GM12878 (cell line): ENCODE results near the gene PCP4L1. TPM values are rescaled to one million over a fixed set of nuclear protein-coding genes. Genes with fewer than 3 reads are reported as not detected.

Source experiments
- ATAC-seq: fragments of 200-7000 bp; cut with Tn5 transposase; 3 replicates; pipeline ENCODE4 v1.9.1; 2020; ENCODE audit warnings: mild to moderate bottlenecking, moderate library complexity
- BruUV-seq: library from RNA; stranded (reverse); fragments of 400-500 nt; replicated peaks from 2 replicates; lab custom pipeline; 2021; lab: Mats Ljungman, UMichigan
- CTCF ChIA-PET: fragments of 300-600 bp; sonication (Branson Sonifier 250); formaldehyde crosslinking; extraction: SDS; loops from one replicate; lab custom pipeline; 2021; ENCODE audit warnings: inconsistent platforms; lab: Yijun Ruan, JAX
- POLR2A ChIA-PET: fragments of 350-600 bp; formaldehyde crosslinking; extraction: SDS; loops from one replicate; lab custom pipeline; 2021; ENCODE audit warnings: inconsistent platforms; lab: Charles Lee
- RAD21 ChIA-PET: fragments of 300-600 bp; sonication (Branson Sonifier 250); formaldehyde crosslinking; loops from one replicate; lab custom pipeline; 2023; ENCODE audit warnings: antibody characterized with exemption; ENCODE audit not compliant: unreplicated experiment; lab: Charles Lee
- SMC1A ChIA-PET: fragments of 300-600 bp; sonication (Branson Sonifier 250); formaldehyde crosslinking; loops from one replicate; lab custom pipeline; 2023; ENCODE audit not compliant: unreplicated experiment, uncharacterized antibody; lab: Charles Lee
- DNase-seq: peaks from one replicate; pipeline ENCODE4 v3.0.0-alpha.2; 2011; ENCODE audit warnings: low read depth, low spot score
- FAIRE-seq: peaks from 3 replicates; lab custom pipeline; 2011; peaks lifted over from hg19 to GRCh38; lab: Jason Lieb, UNC
- H2AFZ ChIP-seq: 2 replicates; pipeline ENCODE4 v1.6.0; 2011; ENCODE audit warnings: low read depth, low read length, control low read depth; ENCODE audit not compliant: control insufficient read depth
- H3K27ac ChIP-seq: 2 replicates; pipeline ENCODE4 v1.5.1; 2011; ENCODE audit warnings: control low read depth; ENCODE audit not compliant: control insufficient read depth, insufficient read depth
- H3K27me3 ChIP-seq, 2 experiments: replicated peaks in 1 of 2; 2 replicates each; pipeline versions ENCODE4 v1.6.0 to v1.6.1; 2011; ENCODE audit warnings: low read length in 1 of 2; ENCODE audit not compliant: control insufficient read depth in 2 of 2, insufficient read depth in 2 of 2
- H3K36me3 ChIP-seq, 2 experiments: 2 replicates each; pipeline ENCODE4 v1.5.1; 2011; ENCODE audit warnings: low read length in 1 of 2; ENCODE audit not compliant: control insufficient read depth in 2 of 2, insufficient read depth in 2 of 2
- H3K4me1 ChIP-seq: 2 replicates; pipeline ENCODE4 v1.6.1; 2011; ENCODE audit warnings: mild to moderate bottlenecking, low read length, moderate library complexity, mixed read lengths; ENCODE audit not compliant: control insufficient read depth, insufficient read depth
- H3K4me2 ChIP-seq: 2 replicates; pipeline ENCODE4 v1.6.0; 2011; ENCODE audit warnings: control low read depth; ENCODE audit not compliant: control insufficient read depth, insufficient read depth
- H3K4me3 ChIP-seq: fragments of 200-600 bp; sonication (generic); 2 replicates; pipeline ENCODE4 v1.5.1; 2016
- H3K79me2 ChIP-seq: 2 replicates; pipeline ENCODE4 v1.6.0; 2011; ENCODE audit warnings: low read length; ENCODE audit not compliant: control insufficient read depth, insufficient read depth
- H3K9ac ChIP-seq: 2 replicates; pipeline ENCODE4 v1.8.0; 2011; ENCODE audit warnings: low read length, control low read depth, mixed read lengths; ENCODE audit not compliant: control insufficient read depth, insufficient read depth
- H3K9me3 ChIP-seq: replicated peaks from 3 replicates; pipeline ENCODE4 v1.5.1; 2011; ENCODE audit warnings: mild to moderate bottlenecking, low read length; ENCODE audit not compliant: control insufficient read depth, insufficient read depth
- H4K20me1 ChIP-seq: 2 replicates; pipeline ENCODE4 v1.6.0; 2011; ENCODE audit not compliant: control insufficient read depth, insufficient read depth
- ASH2L ChIP-seq: fragments of 300-600, 200-600 bp; sonication (generic); IDR thresholded peaks from 2 replicates; pipeline ENCODE4 v1.6.1; 2017; ENCODE audit warnings: low read depth, mild to moderate bottlenecking, borderline replicate concordance
- IRF3 ChIP-seq: fragments of 450-650 bp; IDR thresholded peaks from 2 replicates; pipeline ENCODE4 v1.6.1; 2014; ENCODE audit warnings: mild to moderate bottlenecking
- LARP7 ChIP-seq: fragments of 450-650 bp; IDR thresholded peaks from 2 replicates; pipeline ENCODE4 v1.6.1; 2017; ENCODE audit warnings: mild to moderate bottlenecking
- NFXL1 ChIP-seq: fragments of 450-650 bp; IDR thresholded peaks from 2 replicates; pipeline ENCODE4 v1.6.1; 2017; ENCODE audit warnings: antibody characterized with exemption, mild to moderate bottlenecking, borderline replicate concordance
- NR2C1 ChIP-seq: fragments of 450-650 bp; IDR thresholded peaks from 2 replicates; pipeline ENCODE4 v1.6.1; 2017; ENCODE audit warnings: antibody characterized with exemption, mild to moderate bottlenecking, moderate library complexity
- PBX3 ChIP-seq: IDR thresholded peaks from 2 replicates; pipeline ENCODE4 v1.6.1; 2011; ENCODE audit warnings: mild to moderate bottlenecking, low read depth, low read length, moderate library complexity; ENCODE audit not compliant: insufficient replicate concordance
- SUZ12 ChIP-seq: fragments of 200-600 bp; sonication (generic); IDR thresholded peaks from one replicate; pipeline ENCODE4 v1.6.1; 2018; ENCODE audit warnings: antibody characterized with exemption, mild to moderate bottlenecking; ENCODE audit not compliant: unreplicated experiment
- WGBS: methylation state at CpG from one replicate; pipeline ENCODE4 v1.1.6; 2016; ENCODE audit warnings: low lambda C conversion rate; ENCODE audit not compliant: insufficient replicate concordance, insufficient coverage; ENCODE audit errors: missing lambda C conversion rate; 5-methylcytosine and 5-hydroxymethylcytosine counted together
- in situ Hi-C: fragments of 300-500 bp; cut with MboI; formaldehyde crosslinking; loops from 9 replicates; pipeline ENCODE4 v1.14.3; 2018; ENCODE audit warnings: mixed read lengths
- intact Hi-C: fragments of 100-400 bp; cut with micrococcal nuclease; formaldehyde crosslinking; loops from one replicate; pipeline ENCODE4 v1.14.2; 2022; ENCODE audit not compliant: unreplicated experiment
- polyA plus RNA-seq, 11 experiments: library from polyadenylated mRNA; depleted of rRNA in 4 of 11; unstranded in 6 of 11; stranded (reverse) in 5 of 11; fragments of >200 nt; fragmentation: Nextera tagmentation in 4 of 11; fragmentation: Illumina TruSeq in 1 of 11; extraction: Ambion mirVana in 4 of 11; extraction: Trizol in 1 of 11; gene quantifications; 1 replicate in 1 of 11; 2 replicates in 10 of 11; pipeline versions ENCODE4 v1.2.1 to v1.2.3, GENCODE V29; 2011 to 2016; ENCODE audit warnings: inconsistent platforms in 2 of 11, missing spikeins in 2 of 11, low read depth in 1 of 11
- total RNA-seq, 4 experiments: library from RNA; depleted of rRNA in 3 of 4; stranded (reverse); fragments of >200 nt in 3 of 4; fragmentation: Illumina TruSeq in 1 of 4; extraction: Trizol in 1 of 4; gene quantifications; 2 replicates each; pipeline versions ENCODE4 v1.2.1 to v1.2.3, GENCODE V29; 2013 to 2021

Gene PCP4L1
- total and polyA plus RNA-seq, 10 of the 15 experiments (the other 5 are each of a cell fraction or from before 2014, with no cell fraction given): 1.0 to 5.2 (median 2.8) TPM

GRCh38 chr1:161265305-161265704, 6.8 kb downstream of the PCP4L1 start:
- DNase-seq (no peak), ATAC-seq (no peak), FAIRE-seq (no peak)
- in situ Hi-C loops (no loop called here), intact Hi-C loops (no loop called here)
- no peak overlapping the region for H3K27ac ChIP-seq
- no peaks in the 10 kb centered on the region for H3K79me2 ChIP-seq
- RAD21 ChIA-PET: no interaction called here
- no peaks in the 10 kb centered on the region for H4K20me1 ChIP-seq
- no peaks in the 10 kb centered on the region; a peak in 1 of 4 replicates for H3K27me3 ChIP-seq
- SMC1A ChIA-PET: no interaction called here
- no peaks in the 10 kb centered on the region for H3K9me3 ChIP-seq
- no TSS peak for BruUV-seq
- no peak overlapping the region for H3K4me2 ChIP-seq
- WGBS: 46% methylated on average over 5 of the region's 5 CpGs
- no peak overlapping the region for H3K9ac ChIP-seq
- no peaks in the 10 kb centered on the region for H3K36me3 ChIP-seq
- no peak overlapping the region for H3K4me3 ChIP-seq
- TF ChIP-seq NR2C1: no peak
- no peak for TF ChIP-seq PBX3
- no peak for TF ChIP-seq SUZ12
- TF ChIP-seq ASH2L: no peak
- TF ChIP-seq LARP7: no peak
- no peak for TF ChIP-seq NFXL1
- TF ChIP-seq IRF3: no peak
- peaks cover 12% of the 10 kb centered on the region for H3K4me1 ChIP-seq
- no peak overlapping the region for H2AFZ ChIP-seq
- CTCF ChIA-PET: interaction anchor here (0.6 to 2.0 kb wide), 2 partner anchors 20 to 29 kb away, joined by 3 to 7 read pairs; no protein-coding TSS in a partner anchor
- POLR2A ChIA-PET: interaction anchor here (0.6 to 1.0 kb wide), 2 partner anchors 83 kb away, joined by 3 to 4 read pairs; no protein-coding TSS in a partner anchor
